WTC11 (cell line): ENCODE measurements around the gene JSRP1. TPM values are rescaled to one million over a fixed set of nuclear protein-coding genes. Genes with fewer than 3 reads are reported as not detected.

Experiments used
- ESRRA ChIP-seq: sonication (generic); formaldehyde crosslinking; IDR thresholded peaks from 2 replicates; pipeline ENCODE4 v1.8.1; 2022; ENCODE audit warnings: mild to moderate bottlenecking, missing genetic modification reagents, borderline replicate concordance
- ETV6 ChIP-seq: sonication (generic); formaldehyde crosslinking; IDR thresholded peaks from 2 replicates; pipeline ENCODE4 v1.8.1; 2022; ENCODE audit warnings: mild to moderate bottlenecking, missing genetic modification reagents
- FOXK1 ChIP-seq: sonication (generic); formaldehyde crosslinking; IDR thresholded peaks from 2 replicates; pipeline ENCODE4 v1.8.0; 2022; ENCODE audit warnings: mild to moderate bottlenecking, moderate library complexity, missing genetic modification reagents
- GTF2I ChIP-seq: fragments of 250-450 bp; sonication (Bioruptor Pico); conservative IDR thresholded peaks from 2 replicates; pipeline ENCODE4 v1.4.0; 2021; ENCODE audit warnings: mild to moderate bottlenecking
- JUN ChIP-seq: sonication (generic); formaldehyde crosslinking; IDR thresholded peaks from 2 replicates; pipeline ENCODE4 v1.8.0; 2023; ENCODE audit warnings: mild to moderate bottlenecking, missing genetic modification reagents
- NR3C1 ChIP-seq: sonication (generic); formaldehyde crosslinking; conservative IDR thresholded peaks from 2 replicates; pipeline ENCODE4 v1.8.1; 2023; ENCODE audit warnings: low read depth, mild to moderate bottlenecking, missing genetic modification reagents
- RELA ChIP-seq: sonication (generic); formaldehyde crosslinking; IDR thresholded peaks from 2 replicates; pipeline ENCODE4 v1.8.1; 2022; ENCODE audit warnings: missing genetic modification reagents, mild to moderate bottlenecking, borderline replicate concordance
- RORB ChIP-seq: fragments of 250-450 bp; sonication (Bioruptor Pico); IDR thresholded peaks from 2 replicates; pipeline ENCODE4 v1.9.0; 2021; ENCODE audit warnings: mild to moderate bottlenecking
- TP53 ChIP-seq: sonication (generic); formaldehyde crosslinking; IDR thresholded peaks from 2 replicates; pipeline ENCODE4 v1.8.1; 2023; ENCODE audit warnings: mild to moderate bottlenecking, missing genetic modification reagents
- ZNF138 ChIP-seq: sonication (generic); formaldehyde crosslinking; conservative IDR thresholded peaks from 2 replicates; pipeline ENCODE4 v1.8.1; 2022; ENCODE audit warnings: mild to moderate bottlenecking, moderate library complexity, missing genetic modification reagents
- ZNF219 ChIP-seq: sonication (generic); formaldehyde crosslinking; IDR thresholded peaks from 2 replicates; pipeline ENCODE4 v1.8.0; 2023; ENCODE audit warnings: missing genetic modification reagents, mild to moderate bottlenecking, borderline replicate concordance
- ZNF263 ChIP-seq: sonication (generic); formaldehyde crosslinking; IDR thresholded peaks from 2 replicates; pipeline ENCODE4 v1.8.1; 2022; ENCODE audit warnings: low read depth, mild to moderate bottlenecking, moderate library complexity, missing genetic modification reagents
- ZNF317 ChIP-seq: sonication (generic); formaldehyde crosslinking; IDR thresholded peaks from 2 replicates; pipeline ENCODE4 v1.8.1; 2023; ENCODE audit warnings: low read depth, mild to moderate bottlenecking, moderate library complexity, missing genetic modification reagents, borderline replicate concordance
- ZNF396 ChIP-seq: fragments of 250-450 bp; sonication (Bioruptor Pico); IDR thresholded peaks from 2 replicates; pipeline ENCODE4 v1.8.0; 2021; ENCODE audit warnings: mild to moderate bottlenecking, moderate library complexity, borderline replicate concordance
- total RNA-seq: library from RNA; stranded (reverse); gene quantifications from 3 replicates; pipeline ENCODE4 v1.2.3, GENCODE V29; 2021
- TF ChIP-seq, protein P1 (sequence below): sonication (generic); formaldehyde crosslinking; conservative IDR thresholded peaks from 2 replicates; pipeline ENCODE4 v1.8.1; 2023; ENCODE audit warnings: mild to moderate bottlenecking, low read depth, missing genetic modification reagents, moderate library complexity
- TF ChIP-seq, protein P2 (sequence below): fragments of 250-450 bp; sonication (Bioruptor Pico); IDR thresholded peaks from 2 replicates; pipeline ENCODE4 v2.1.2; 2022; ENCODE audit warnings: mild to moderate bottlenecking, moderate library complexity
- TF ChIP-seq, protein P3 (sequence below): sonication (generic); formaldehyde crosslinking; IDR thresholded peaks from 2 replicates; pipeline ENCODE4 v1.8.1; 2022; ENCODE audit warnings: missing genetic modification reagents, borderline replicate concordance
- TF ChIP-seq, protein P4 (sequence below): sonication (generic); formaldehyde crosslinking; IDR thresholded peaks from 2 replicates; pipeline ENCODE4 v1.8.0; 2023; ENCODE audit warnings: mild to moderate bottlenecking, missing genetic modification reagents
- TF ChIP-seq, protein P5 (sequence below): fragments of 250-450 bp; sonication (Bioruptor Pico); conservative IDR thresholded peaks from 2 replicates; pipeline ENCODE4 v1.9.0; 2021; ENCODE audit warnings: mild to moderate bottlenecking
- TF ChIP-seq, protein P6 (sequence below): sonication (generic); formaldehyde crosslinking; IDR thresholded peaks from 2 replicates; pipeline ENCODE4 v1.8.1; 2023; ENCODE audit warnings: mild to moderate bottlenecking, missing genetic modification reagents
- TF ChIP-seq, protein P7 (sequence below): sonication (generic); formaldehyde crosslinking; IDR thresholded peaks from 2 replicates; pipeline ENCODE4 v1.8.1; 2022; ENCODE audit warnings: low read depth, missing genetic modification reagents, borderline replicate concordance

Gene JSRP1
- total RNA-seq, 1 experiment from 2014 or later, result 0.33 TPM

DNA sequence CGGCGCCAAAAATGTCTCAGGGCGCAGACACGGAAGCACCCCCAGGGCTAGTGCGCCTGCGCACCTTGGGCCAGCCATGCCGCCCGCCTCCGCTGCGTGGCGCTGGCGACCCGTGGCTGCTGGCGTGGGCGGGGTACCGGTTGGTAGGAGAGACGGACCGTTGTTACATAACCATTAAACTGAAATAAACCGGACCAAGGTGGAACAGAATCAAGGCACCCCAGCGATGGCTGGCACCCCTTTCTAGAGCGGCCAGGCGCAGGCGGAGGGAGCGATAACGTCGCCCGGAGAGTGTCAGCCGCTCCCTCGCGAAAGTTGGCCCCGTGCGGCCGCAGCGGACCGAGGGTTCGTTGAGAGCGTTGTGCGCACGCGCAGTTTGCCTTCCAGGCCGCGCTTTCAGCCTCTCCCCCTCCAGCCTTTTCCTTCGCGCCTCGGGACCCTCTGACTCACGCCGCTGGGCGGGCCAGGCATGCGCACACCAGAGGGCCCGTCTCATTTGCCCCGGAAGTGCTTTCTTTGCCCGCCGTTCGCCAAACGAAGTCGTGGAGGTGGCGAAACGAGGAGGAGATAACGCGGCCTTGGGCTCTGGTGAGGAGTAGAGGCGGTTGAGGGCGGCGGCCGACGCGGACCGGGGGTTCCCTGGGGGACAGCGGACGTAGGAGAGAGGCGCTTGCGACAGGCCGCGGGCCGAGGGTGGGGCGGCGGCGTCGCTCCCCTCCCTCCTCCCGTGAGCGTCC, 19.7 kb downstream of the JSRP1 start, which contains the start of the genes PLEKHJ1 and SF3A2 (continued):
- TF ChIP-seq, protein P1, sequence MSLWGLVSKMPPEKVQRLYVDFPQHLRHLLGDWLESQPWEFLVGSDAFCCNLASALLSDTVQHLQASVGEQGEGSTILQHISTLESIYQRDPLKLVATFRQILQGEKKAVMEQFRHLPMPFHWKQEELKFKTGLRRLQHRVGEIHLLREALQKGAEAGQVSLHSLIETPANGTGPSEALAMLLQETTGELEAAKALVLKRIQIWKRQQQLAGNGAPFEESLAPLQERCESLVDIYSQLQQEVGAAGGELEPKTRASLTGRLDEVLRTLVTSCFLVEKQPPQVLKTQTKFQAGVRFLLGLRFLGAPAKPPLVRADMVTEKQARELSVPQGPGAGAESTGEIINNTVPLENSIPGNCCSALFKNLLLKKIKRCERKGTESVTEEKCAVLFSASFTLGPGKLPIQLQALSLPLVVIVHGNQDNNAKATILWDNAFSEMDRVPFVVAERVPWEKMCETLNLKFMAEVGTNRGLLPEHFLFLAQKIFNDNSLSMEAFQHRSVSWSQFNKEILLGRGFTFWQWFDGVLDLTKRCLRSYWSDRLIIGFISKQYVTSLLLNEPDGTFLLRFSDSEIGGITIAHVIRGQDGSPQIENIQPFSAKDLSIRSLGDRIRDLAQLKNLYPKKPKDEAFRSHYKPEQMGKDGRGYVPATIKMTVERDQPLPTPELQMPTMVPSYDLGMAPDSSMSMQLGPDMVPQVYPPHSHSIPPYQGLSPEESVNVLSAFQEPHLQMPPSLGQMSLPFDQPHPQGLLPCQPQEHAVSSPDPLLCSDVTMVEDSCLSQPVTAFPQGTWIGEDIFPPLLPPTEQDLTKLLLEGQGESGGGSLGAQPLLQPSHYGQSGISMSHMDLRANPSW (CRISPR knock-in tag), result no peak
- peak; percentile 50; the same call in 1 of the 2 replicates for TF ChIP-seq JUN (CRISPR knock-in tag)
- TF ChIP-seq NR3C1 (CRISPR knock-in tag), result no peak
- TF ChIP-seq, protein P2, sequence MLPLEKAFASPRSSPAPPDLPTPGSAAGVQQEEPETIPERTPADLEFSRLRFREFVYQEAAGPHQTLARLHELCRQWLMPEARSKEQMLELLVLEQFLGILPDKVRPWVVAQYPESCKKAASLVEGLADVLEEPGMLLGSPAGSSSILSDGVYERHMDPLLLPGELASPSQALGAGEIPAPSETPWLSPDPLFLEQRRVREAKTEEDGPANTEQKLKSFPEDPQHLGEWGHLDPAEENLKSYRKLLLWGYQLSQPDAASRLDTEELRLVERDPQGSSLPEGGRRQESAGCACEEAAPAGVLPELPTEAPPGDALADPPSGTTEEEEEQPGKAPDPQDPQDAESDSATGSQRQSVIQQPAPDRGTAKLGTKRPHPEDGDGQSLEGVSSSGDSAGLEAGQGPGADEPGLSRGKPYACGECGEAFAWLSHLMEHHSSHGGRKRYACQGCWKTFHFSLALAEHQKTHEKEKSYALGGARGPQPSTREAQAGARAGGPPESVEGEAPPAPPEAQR (CRISPR knock-in tag), result no peak
- no peak for TF ChIP-seq ZNF317 (CRISPR knock-in tag)
- TF ChIP-seq ETV6 (CRISPR knock-in tag), result peak; percentile 97; the same call in 1 of the 2 replicates
- TF ChIP-seq ZNF219, result 0 out of 2 replicates have a peak, but pooled peaks have one; percentile 28
- peak; percentile 86; the same call in 1 of the 2 replicates for TF ChIP-seq TP53
- TF ChIP-seq RELA (CRISPR knock-in tag), result no peak
- no peak for TF ChIP-seq RORB (CRISPR knock-in tag)
- TF ChIP-seq ZNF138 (CRISPR knock-in tag), result no peak
- TF ChIP-seq ESRRA (CRISPR knock-in tag), result no peak
- TF ChIP-seq, protein P3, sequence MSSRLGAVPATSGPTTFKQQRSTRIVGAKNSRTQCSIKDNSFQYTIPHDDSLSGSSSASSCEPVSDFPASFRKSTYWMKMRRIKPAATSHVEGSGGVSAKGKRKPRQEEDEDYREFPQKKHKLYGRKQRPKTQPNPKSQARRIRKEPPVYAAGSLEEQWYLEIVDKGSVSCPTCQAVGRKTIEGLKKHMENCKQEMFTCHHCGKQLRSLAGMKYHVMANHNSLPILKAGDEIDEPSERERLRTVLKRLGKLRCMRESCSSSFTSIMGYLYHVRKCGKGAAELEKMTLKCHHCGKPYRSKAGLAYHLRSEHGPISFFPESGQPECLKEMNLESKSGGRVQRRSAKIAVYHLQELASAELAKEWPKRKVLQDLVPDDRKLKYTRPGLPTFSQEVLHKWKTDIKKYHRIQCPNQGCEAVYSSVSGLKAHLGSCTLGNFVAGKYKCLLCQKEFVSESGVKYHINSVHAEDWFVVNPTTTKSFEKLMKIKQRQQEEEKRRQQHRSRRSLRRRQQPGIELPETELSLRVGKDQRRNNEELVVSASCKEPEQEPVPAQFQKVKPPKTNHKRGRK (CRISPR knock-in tag), result no peak
- TF ChIP-seq, protein P4, sequence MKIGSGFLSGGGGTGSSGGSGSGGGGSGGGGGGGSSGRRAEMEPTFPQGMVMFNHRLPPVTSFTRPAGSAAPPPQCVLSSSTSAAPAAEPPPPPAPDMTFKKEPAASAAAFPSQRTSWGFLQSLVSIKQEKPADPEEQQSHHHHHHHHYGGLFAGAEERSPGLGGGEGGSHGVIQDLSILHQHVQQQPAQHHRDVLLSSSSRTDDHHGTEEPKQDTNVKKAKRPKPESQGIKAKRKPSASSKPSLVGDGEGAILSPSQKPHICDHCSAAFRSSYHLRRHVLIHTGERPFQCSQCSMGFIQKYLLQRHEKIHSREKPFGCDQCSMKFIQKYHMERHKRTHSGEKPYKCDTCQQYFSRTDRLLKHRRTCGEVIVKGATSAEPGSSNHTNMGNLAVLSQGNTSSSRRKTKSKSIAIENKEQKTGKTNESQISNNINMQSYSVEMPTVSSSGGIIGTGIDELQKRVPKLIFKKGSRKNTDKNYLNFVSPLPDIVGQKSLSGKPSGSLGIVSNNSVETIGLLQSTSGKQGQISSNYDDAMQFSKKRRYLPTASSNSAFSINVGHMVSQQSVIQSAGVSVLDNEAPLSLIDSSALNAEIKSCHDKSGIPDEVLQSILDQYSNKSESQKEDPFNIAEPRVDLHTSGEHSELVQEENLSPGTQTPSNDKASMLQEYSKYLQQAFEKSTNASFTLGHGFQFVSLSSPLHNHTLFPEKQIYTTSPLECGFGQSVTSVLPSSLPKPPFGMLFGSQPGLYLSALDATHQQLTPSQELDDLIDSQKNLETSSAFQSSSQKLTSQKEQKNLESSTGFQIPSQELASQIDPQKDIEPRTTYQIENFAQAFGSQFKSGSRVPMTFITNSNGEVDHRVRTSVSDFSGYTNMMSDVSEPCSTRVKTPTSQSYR, result peak; percentile 91; the same call in 1 of the 2 replicates
- peak; percentile 29; the same call in 1 of the 2 replicates for TF ChIP-seq ZNF263 (CRISPR knock-in tag)
- TF ChIP-seq, protein P5, sequence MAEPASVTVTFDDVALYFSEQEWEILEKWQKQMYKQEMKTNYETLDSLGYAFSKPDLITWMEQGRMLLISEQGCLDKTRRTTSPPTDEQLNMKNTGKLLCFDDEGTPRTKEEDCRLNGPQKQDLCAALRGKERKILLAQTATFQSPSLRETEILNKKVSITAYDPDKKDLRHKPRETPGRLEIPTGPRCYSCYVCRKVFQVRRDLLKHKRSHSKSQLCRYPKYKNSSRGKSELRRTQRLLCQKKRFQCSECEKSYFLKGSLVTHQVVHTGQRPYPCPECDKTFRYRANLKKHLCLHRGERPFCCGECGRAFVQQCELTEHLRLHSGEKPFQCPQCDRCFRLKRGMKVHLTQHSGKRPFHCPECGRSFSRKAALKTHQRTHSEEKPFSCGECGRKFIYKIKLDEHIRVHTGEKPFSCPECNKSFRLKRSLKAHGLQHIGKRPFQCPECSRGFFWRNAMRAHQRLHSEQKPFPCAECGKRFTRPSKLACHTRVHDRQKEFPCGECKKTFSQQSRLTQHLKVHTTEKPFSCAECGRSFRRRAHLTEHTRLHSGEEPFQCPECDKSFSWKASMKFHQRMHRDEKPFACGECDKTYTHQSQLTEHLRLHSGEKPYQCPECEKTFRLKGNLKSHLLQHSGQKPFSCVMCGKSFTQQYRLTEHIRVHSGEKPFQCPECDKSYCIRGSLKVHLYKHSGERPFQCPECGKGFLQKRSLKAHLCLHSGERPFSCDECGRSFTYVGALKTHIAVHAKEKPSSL, result no peak
- TF ChIP-seq, protein P6, sequence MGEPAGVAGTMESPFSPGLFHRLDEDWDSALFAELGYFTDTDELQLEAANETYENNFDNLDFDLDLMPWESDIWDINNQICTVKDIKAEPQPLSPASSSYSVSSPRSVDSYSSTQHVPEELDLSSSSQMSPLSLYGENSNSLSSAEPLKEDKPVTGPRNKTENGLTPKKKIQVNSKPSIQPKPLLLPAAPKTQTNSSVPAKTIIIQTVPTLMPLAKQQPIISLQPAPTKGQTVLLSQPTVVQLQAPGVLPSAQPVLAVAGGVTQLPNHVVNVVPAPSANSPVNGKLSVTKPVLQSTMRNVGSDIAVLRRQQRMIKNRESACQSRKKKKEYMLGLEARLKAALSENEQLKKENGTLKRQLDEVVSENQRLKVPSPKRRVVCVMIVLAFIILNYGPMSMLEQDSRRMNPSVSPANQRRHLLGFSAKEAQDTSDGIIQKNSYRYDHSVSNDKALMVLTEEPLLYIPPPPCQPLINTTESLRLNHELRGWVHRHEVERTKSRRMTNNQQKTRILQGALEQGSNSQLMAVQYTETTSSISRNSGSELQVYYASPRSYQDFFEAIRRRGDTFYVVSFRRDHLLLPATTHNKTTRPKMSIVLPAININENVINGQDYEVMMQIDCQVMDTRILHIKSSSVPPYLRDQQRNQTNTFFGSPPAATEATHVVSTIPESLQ (CRISPR knock-in tag), result no peak
- no peak for TF ChIP-seq ZNF396 (CRISPR knock-in tag)
- TF ChIP-seq FOXK1, result peak; percentile 90; the same call in 1 of the 2 replicates
- TF ChIP-seq, protein P7, sequence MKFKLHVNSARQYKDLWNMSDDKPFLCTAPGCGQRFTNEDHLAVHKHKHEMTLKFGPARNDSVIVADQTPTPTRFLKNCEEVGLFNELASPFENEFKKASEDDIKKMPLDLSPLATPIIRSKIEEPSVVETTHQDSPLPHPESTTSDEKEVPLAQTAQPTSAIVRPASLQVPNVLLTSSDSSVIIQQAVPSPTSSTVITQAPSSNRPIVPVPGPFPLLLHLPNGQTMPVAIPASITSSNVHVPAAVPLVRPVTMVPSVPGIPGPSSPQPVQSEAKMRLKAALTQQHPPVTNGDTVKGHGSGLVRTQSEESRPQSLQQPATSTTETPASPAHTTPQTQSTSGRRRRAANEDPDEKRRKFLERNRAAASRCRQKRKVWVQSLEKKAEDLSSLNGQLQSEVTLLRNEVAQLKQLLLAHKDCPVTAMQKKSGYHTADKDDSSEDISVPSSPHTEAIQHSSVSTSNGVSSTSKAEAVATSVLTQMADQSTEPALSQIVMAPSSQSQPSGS (CRISPR knock-in tag), result peak; percentile 61; the same call in 1 of the 2 replicates
- TF ChIP-seq GTF2I (CRISPR knock-in tag), result no peak
